ENCODE results near the gene CERCAM.

DNA sequence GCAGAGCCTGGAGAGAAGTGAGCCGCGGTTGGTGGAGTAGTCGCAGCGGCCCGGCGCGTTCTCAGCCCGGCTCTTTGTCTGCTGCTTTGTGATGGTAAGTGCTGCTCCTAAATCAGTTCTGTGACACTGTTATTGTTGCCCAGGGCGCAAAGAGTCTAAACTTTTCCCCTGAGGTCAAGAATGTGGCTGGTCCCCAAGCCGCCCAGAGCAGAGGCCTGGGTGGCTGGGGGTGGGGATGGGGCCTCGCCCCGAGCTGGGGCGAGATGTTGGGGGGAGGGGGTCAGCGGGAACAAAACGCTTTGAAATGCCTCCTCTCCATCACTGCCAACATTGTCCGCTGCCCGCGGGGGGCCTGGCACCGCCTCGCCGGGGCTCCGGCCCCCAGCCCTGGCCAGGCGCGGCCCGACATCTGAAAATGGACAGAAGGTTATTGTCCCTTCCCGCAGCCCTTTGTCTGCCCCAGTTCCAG lies 11.7 kb upstream of the CERCAM start:
- TF ChIP-seq, protein P1, sequence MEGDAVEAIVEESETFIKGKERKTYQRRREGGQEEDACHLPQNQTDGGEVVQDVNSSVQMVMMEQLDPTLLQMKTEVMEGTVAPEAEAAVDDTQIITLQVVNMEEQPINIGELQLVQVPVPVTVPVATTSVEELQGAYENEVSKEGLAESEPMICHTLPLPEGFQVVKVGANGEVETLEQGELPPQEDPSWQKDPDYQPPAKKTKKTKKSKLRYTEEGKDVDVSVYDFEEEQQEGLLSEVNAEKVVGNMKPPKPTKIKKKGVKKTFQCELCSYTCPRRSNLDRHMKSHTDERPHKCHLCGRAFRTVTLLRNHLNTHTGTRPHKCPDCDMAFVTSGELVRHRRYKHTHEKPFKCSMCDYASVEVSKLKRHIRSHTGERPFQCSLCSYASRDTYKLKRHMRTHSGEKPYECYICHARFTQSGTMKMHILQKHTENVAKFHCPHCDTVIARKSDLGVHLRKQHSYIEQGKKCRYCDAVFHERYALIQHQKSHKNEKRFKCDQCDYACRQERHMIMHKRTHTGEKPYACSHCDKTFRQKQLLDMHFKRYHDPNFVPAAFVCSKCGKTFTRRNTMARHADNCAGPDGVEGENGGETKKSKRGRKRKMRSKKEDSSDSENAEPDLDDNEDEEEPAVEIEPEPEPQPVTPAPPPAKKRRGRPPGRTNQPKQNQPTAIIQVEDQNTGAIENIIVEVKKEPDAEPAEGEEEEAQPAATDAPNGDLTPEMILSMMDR (conservative IDR thresholded peaks at IDR 0.05; ENCODE audit: low read depth, low read length): no peak
- TF ChIP-seq EZH2 (IDR thresholded peaks at IDR 0.05; ENCODE audit: borderline replicate concordance, low read depth, low read length, poor library complexity, severe bottlenecking): no peak
